ENCODE measurements around the gene ADIPOR2. TPM values are rescaled to one million over a fixed set of nuclear protein-coding genes. Genes with fewer than 3 reads are reported as not detected.
"Not testable (repeated sequence)": the region's sequence is repeated elsewhere in the genome, so short reads cannot be mapped to it uniquely, and the experiment has no call there.

ADIPOR2 gene
- total and polyA plus RNA-seq, 5 donors = 28.1 to 52.0 (median 42.6) TPM

GRCh38 chr12:1707051-1707450, 16.2 kb downstream of the ADIPOR2 start:
- intact Hi-C loops (cut with DNase I) = no loop called here
- no peak overlapping the region for H3K27ac ChIP-seq (ENCODE audit: low read length)
- 95% methylated on average over 1 of the region's 1 CpG for WGBS
- no peaks in the 10 kb centered on the region for H3K9me3 ChIP-seq (ENCODE audit: control insufficient read depth, low read length)
- no peaks in the 10 kb centered on the region for H3K27me3 ChIP-seq (ENCODE audit: control insufficient read depth, insufficient read depth)
- DNase-seq (no peak), ATAC-seq (no peak)
- H3K4me1 ChIP-seq (ENCODE audit: control insufficient read depth, insufficient read depth, low read length) = peaks cover 11% of the 10 kb centered on the region
- no peak overlapping the region for H3K4me3 ChIP-seq (ENCODE audit: low read length)

- ATAC-seq; H3K9me3 ChIP-seq (ENCODE audit: control insufficient read depth, low read length); H3K4me3 ChIP-seq (ENCODE audit: low read length); H3K27me3 ChIP-seq (ENCODE audit: control insufficient read depth, insufficient read depth); DNase-seq; H3K27ac ChIP-seq (ENCODE audit: low read length): not testable (repeated sequence)
- 98% methylated on average over 5 of the region's 5 CpGs for WGBS
- peaks cover 14% of the 10 kb centered on the region for H3K4me1 ChIP-seq (ENCODE audit: control insufficient read depth, insufficient read depth, low read length)
- intact Hi-C loops (cut with DNase I) = loop anchor here in 1 of 4 donors (10.0 kb wide), 1 partner anchor 65 kb away; no protein-coding TSS in a partner anchor
These were observed 19.1 kb downstream of the ADIPOR2 start for GRCh38 chr12:1709968-1710367.

GRCh38 chr12:1710870-1711269, 20.0 kb downstream of the ADIPOR2 start:
- ATAC-seq; H3K27ac ChIP-seq (ENCODE audit: low read length); H3K27me3 ChIP-seq (ENCODE audit: control insufficient read depth, insufficient read depth); DNase-seq; H3K9me3 ChIP-seq (ENCODE audit: control insufficient read depth, low read length); H3K4me3 ChIP-seq (ENCODE audit: low read length): not testable (repeated sequence)
- peaks cover 14% of the 10 kb centered on the region for H3K4me1 ChIP-seq (ENCODE audit: control insufficient read depth, insufficient read depth, low read length)
- intact Hi-C loops (cut with DNase I) = loop anchor here in 1 of 4 donors (10.0 kb wide), 1 partner anchor 64 kb away; no protein-coding TSS in a partner anchor
- 91% methylated on average over 8 of the region's 8 CpGs for WGBS

- not testable (repeated sequence) for H3K9me3 ChIP-seq (ENCODE audit: control insufficient read depth, low read length); H3K27ac ChIP-seq (ENCODE audit: low read length); H3K27me3 ChIP-seq (ENCODE audit: control insufficient read depth, insufficient read depth); H3K4me3 ChIP-seq (ENCODE audit: low read length)
- H3K4me1 ChIP-seq (ENCODE audit: control insufficient read depth, insufficient read depth, low read length) = peaks cover 12% of the 10 kb centered on the region
- WGBS = 19% methylated on average over 3 of the region's 3 CpGs
- intact Hi-C loops (cut with DNase I) = loop anchor here in 1 of 4 donors (10.0 kb wide), 1 partner anchor 63 kb away; no protein-coding TSS in a partner anchor
- DNase-seq (peak in 2 of 3 donors; percentile 47 to 80), ATAC-seq (peak in 1 of 2 donors; percentile 69)
These were observed 20.8 kb downstream of the ADIPOR2 start for GRCh38 chr12:1711536-1712211.

- not testable (repeated sequence) for H3K4me1 ChIP-seq (ENCODE audit: control insufficient read depth, insufficient read depth, low read length)
These were observed 21.4 kb downstream of the ADIPOR2 start for GRCh38 chr12:1712305-1712704.

GRCh38 chr12:1712852-1713251, 22.0 kb downstream of the ADIPOR2 start:
- not testable (repeated sequence) for H3K4me1 ChIP-seq (ENCODE audit: control insufficient read depth, insufficient read depth, low read length); H3K9me3 ChIP-seq (ENCODE audit: control insufficient read depth, low read length); H3K27ac ChIP-seq (ENCODE audit: low read length); H3K27me3 ChIP-seq (ENCODE audit: control insufficient read depth, insufficient read depth); ATAC-seq; DNase-seq; H3K4me3 ChIP-seq (ENCODE audit: low read length)
- intact Hi-C loops (cut with DNase I) = loop anchor here in 1 of 4 donors (10.0 kb wide), 1 partner anchor 62 kb away; no protein-coding TSS in a partner anchor
- 91% methylated on average over 5 of the region's 5 CpGs for WGBS

More at GRCh38 chr12:1712305-1712704, 21.4 kb downstream of the ADIPOR2 start:
- not testable (repeated sequence) for H3K27me3 ChIP-seq (ENCODE audit: control insufficient read depth, insufficient read depth); H3K4me3 ChIP-seq (ENCODE audit: low read length); ATAC-seq; H3K27ac ChIP-seq (ENCODE audit: low read length); DNase-seq; H3K9me3 ChIP-seq (ENCODE audit: control insufficient read depth, low read length)
- intact Hi-C loops (cut with DNase I) = loop anchor here in 1 of 4 donors (10.0 kb wide), 1 partner anchor 62 kb away; no protein-coding TSS in a partner anchor
- WGBS = 83% methylated on average over 5 of the region's 5 CpGs

GRCh38 chr12:1713783-1714348, 23.0 kb downstream of the ADIPOR2 start:
- WGBS = 71% methylated on average over 14 of the region's 14 CpGs
- not testable (repeated sequence) for ATAC-seq; H3K4me1 ChIP-seq (ENCODE audit: control insufficient read depth, insufficient read depth, low read length); H3K4me3 ChIP-seq (ENCODE audit: low read length); H3K9me3 ChIP-seq (ENCODE audit: control insufficient read depth, low read length); H3K27me3 ChIP-seq (ENCODE audit: control insufficient read depth, insufficient read depth); DNase-seq; H3K27ac ChIP-seq (ENCODE audit: low read length)
- intact Hi-C loops (cut with DNase I) = loop anchor here in 1 of 4 donors (10.0 kb wide), 1 partner anchor 61 kb away; no protein-coding TSS in a partner anchor

- 98% methylated on average over 8 of the region's 8 CpGs for WGBS
- not testable (repeated sequence) for ATAC-seq; H3K27ac ChIP-seq (ENCODE audit: low read length); H3K4me1 ChIP-seq (ENCODE audit: control insufficient read depth, insufficient read depth, low read length); DNase-seq; H3K9me3 ChIP-seq (ENCODE audit: control insufficient read depth, low read length); H3K4me3 ChIP-seq (ENCODE audit: low read length); H3K27me3 ChIP-seq (ENCODE audit: control insufficient read depth, insufficient read depth)
- intact Hi-C loops (cut with DNase I) = loop anchor here in 1 of 4 donors (10.0 kb wide), 1 partner anchor 59 kb away; no protein-coding TSS in a partner anchor
These were observed 24.6 kb downstream of the ADIPOR2 start for GRCh38 chr12:1715459-1715858.

GRCh38 chr12:1716215-1716862, 25.5 kb downstream of the ADIPOR2 start:
- Histone ChIP-seq H3K9me3 (ENCODE audit: control insufficient read depth, low read length) (no peaks in the 10 kb centered on the region), H3K4me3 (ENCODE audit: low read length) (no peak overlapping the region), H3K4me1 (ENCODE audit: control insufficient read depth, insufficient read depth, low read length) (peaks cover 8% of the 10 kb centered on the region), H3K27me3 (ENCODE audit: control insufficient read depth, insufficient read depth) (no peaks in the 10 kb centered on the region), H3K27ac (ENCODE audit: low read length) (no peak overlapping the region)
- 66% methylated on average over 3 of the region's 3 CpGs for WGBS
- ATAC-seq = no peak
- DNase-seq = no peak
- intact Hi-C loops (cut with DNase I) = loop anchor here in 1 of 4 donors (10.0 kb wide), 1 partner anchor 58 kb away; no protein-coding TSS in a partner anchor

- H3K27me3 ChIP-seq (ENCODE audit: control insufficient read depth, insufficient read depth) = no peaks in the 10 kb centered on the region
- H3K4me3 ChIP-seq (ENCODE audit: low read length) = no peak overlapping the region
- H3K9me3 ChIP-seq (ENCODE audit: control insufficient read depth, low read length) = no peaks in the 10 kb centered on the region
- ATAC-seq (peak in 1 of 2 donors; percentile 56), DNase-seq (no peak)
- H3K27ac ChIP-seq (ENCODE audit: low read length) = no peak overlapping the region
- intact Hi-C loops (cut with DNase I) = loop anchor here in 1 of 4 donors (10.0 kb wide), 1 partner anchor 58 kb away; no protein-coding TSS in a partner anchor
- peaks cover 8% of the 10 kb centered on the region for H3K4me1 ChIP-seq (ENCODE audit: control insufficient read depth, insufficient read depth, low read length)
These were observed 26.0 kb downstream of the ADIPOR2 start for GRCh38 chr12:1716911-1717310.

- H3K4me3 ChIP-seq (ENCODE audit: low read length) = no peak overlapping the region
- intact Hi-C loops (cut with DNase I) = loop anchor here in 1 of 4 donors (10.0 kb wide), 1 partner anchor 56 kb away; no protein-coding TSS in a partner anchor
- no peaks in the 10 kb centered on the region for H3K27me3 ChIP-seq (ENCODE audit: control insufficient read depth, insufficient read depth)
- H3K9me3 ChIP-seq (ENCODE audit: control insufficient read depth, low read length) = no peaks in the 10 kb centered on the region
- H3K27ac ChIP-seq (ENCODE audit: low read length) = no peak overlapping the region
- DNase-seq = no peak
- H3K4me1 ChIP-seq (ENCODE audit: control insufficient read depth, insufficient read depth, low read length) = peaks cover 8% of the 10 kb centered on the region
- peak; percentile 66 to 85 for ATAC-seq
These were observed 28.3 kb downstream of the ADIPOR2 start for GRCh38 chr12:1719139-1719538.
